ENCODE results near the gene FXYD3. TPM values are rescaled to one million over a fixed set of nuclear protein-coding genes. Genes with fewer than 3 reads are reported as not detected.

The FXYD3 gene
- total RNA-seq (not detected), polyA plus RNA-seq (under 1 TPM; 0.32 to 0.45 TPM)

GRCh38 chr19:35115177-35115951 is at the start of gene FXYD3:
TSS of gene FXYD3 (plus strand) at chr19:35115823. CDS start at chr19:35119377, 3,554 bp downstream.
- Histone ChIP-seq H3K4me3 (ENCODE audit: low read depth in 1 of 3, low read length in 3 of 3) (no peak within 1 kb of the TSS), H3K36me3 (ENCODE audit: control insufficient read depth in 4 of 4, insufficient read depth in 3 of 4, low read depth in 1 of 4, low read length in 3 of 4) (no peaks in the 10 kb centered on the region), H3K4me1 (ENCODE audit: control insufficient read depth in 4 of 4, insufficient read depth in 4 of 4, low read length in 3 of 4) (peaks cover 2 to 13% (median 8%) of the 10 kb centered on the region in 4 donors), H3K27me3 (ENCODE audit: control insufficient read depth in 4 of 4, insufficient read depth in 4 of 4, low read length in 3 of 4) (no peaks in the 10 kb centered on the region), H3K27ac (ENCODE audit: low read depth in 1 of 2, low read length in 2 of 2) (no peak within 1 kb of the TSS), H3K9ac (ENCODE audit: low read depth in 1 of 2, low read length in 2 of 2) (no peak within 1 kb of the TSS), H3K9me3 (ENCODE audit: control insufficient read depth in 4 of 4, low read length in 3 of 4) (no peaks in the 10 kb centered on the region)
- no peak for DNase-seq (ENCODE audit: low spot score)
- WGBS: 65% methylated on average over 14 of the region's 14 CpGs
- no peak for TF ChIP-seq SP1 (IDR thresholded peaks at IDR 0.05)
- TF ChIP-seq TAF1 (conservative IDR thresholded peaks at IDR 0.05): no peak
- TF ChIP-seq HNF4A (conservative IDR thresholded peaks at IDR 0.05): no peak
- TF ChIP-seq FOXA1 (IDR thresholded peaks at IDR 0.05): no peak
- no peak for TF ChIP-seq FOXA2 (IDR thresholded peaks at IDR 0.05)
- no peak for TF ChIP-seq MAX (IDR thresholded peaks at IDR 0.05)
- no peak for TF ChIP-seq GABPA (IDR thresholded peaks at IDR 0.05 in 1 of 2, conservative IDR thresholded peaks at IDR 0.05 in 1 of 2)
- no peak for TF ChIP-seq EGR1 (IDR thresholded peaks at IDR 0.05; ENCODE audit: low read depth in 2 of 2)
- no peak for TF ChIP-seq YY1 (IDR thresholded peaks at IDR 0.05)
- TF ChIP-seq JUND (IDR thresholded peaks at IDR 0.05): no peak
- no peak for TF ChIP-seq ZBTB33 (IDR thresholded peaks at IDR 0.05)
- TF ChIP-seq ATF3 (IDR thresholded peaks at IDR 0.05): no peak
- no peak for TF ChIP-seq RAD21 (IDR thresholded peaks at IDR 0.05)
- TF ChIP-seq HNF4G (IDR thresholded peaks at IDR 0.05): no peak
- TF ChIP-seq RXRA (IDR thresholded peaks at IDR 0.05): no peak
- TF ChIP-seq REST (IDR thresholded peaks at IDR 0.05): no peak
- no peak for TF ChIP-seq CTCF (IDR thresholded peaks at IDR 0.05; ENCODE audit: low read depth, low read length, missing input control)
- no peak for TF ChIP-seq NR2F2 (IDR thresholded peaks at IDR 0.05)

Measured in liver (tissue), 9 donors.